ENCODE measurements around the gene VPREB1.

VPREB1 gene, protein sequence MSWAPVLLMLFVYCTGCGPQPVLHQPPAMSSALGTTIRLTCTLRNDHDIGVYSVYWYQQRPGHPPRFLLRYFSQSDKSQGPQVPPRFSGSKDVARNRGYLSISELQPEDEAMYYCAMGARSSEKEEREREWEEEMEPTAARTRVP

GRCh38 chr22:22244316-22245250 lies at the start of gene VPREB1:
TSS of gene VPREB1 (plus strand) at chr22:22244786. CDS start at chr22:22244814, 28 bp downstream.
- no peaks in the 10 kb centered on the region for H3K36me3 Mint-ChIP-seq (ENCODE audit: low read depth)
- no peak within 1 kb of the TSS for H3K27ac Mint-ChIP-seq
- H3K27me3 Mint-ChIP-seq: peaks cover 9% of the 10 kb centered on the region
- H3K4me1 Mint-ChIP-seq (ENCODE audit: low read depth): peaks cover 13% of the 10 kb centered on the region
- intact Hi-C loops (cut with micrococcal nuclease): no loop called here
- no peak within 1 kb of the TSS for H3K4me3 Mint-ChIP-seq
- H3K9me3 Mint-ChIP-seq: no peaks in the 10 kb centered on the region

- no peak overlapping the region for H3K4me3 Mint-ChIP-seq
- H3K27me3 Mint-ChIP-seq: peaks cover 38% of the 10 kb centered on the region
- H3K4me1 Mint-ChIP-seq (ENCODE audit: low read depth): no peaks in the 10 kb centered on the region
- H3K27ac Mint-ChIP-seq: no peak overlapping the region
- H3K36me3 Mint-ChIP-seq (ENCODE audit: low read depth): no peaks in the 10 kb centered on the region
- no peaks in the 10 kb centered on the region for H3K9me3 Mint-ChIP-seq
- intact Hi-C loops (cut with micrococcal nuclease): no loop called here
These were observed 49.7 kb upstream of the VPREB1 start for GRCh38 chr22:22194931-22195264.

DNA sequence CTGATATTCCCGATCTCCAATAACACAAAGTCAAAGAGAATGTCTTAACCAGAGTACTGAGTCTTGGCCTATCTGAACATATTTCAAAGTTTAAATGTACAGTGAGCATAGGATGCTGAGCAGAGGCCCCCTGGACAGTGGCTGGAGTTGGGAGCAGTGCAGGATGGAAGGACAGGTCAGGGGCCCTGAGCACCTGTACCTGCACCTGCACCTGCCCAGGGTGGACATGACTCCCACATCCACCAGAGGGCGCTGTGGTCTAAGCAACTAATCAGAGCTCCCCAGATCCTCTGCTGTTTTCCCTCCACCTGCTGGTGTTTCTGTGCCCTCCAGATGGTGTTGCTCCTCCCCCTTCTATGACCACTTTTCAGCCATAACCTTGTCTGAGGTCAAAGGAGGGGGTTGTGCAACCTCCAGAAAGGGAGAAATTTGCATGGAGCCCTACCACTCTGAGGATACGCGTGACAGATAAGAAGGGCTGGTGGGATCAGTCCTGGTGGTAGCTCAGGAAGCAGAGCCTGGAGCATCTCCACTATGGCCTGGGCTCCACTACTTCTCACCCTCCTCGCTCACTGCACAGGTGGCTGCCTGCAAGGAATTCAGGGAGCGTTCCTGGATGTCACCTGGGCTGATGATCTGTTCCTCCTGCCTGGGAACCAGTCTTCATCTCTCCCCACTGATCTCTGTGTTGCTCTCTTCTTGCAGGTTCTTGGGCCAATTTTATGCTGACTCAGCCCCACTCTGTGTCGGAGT lies 49.1 kb upstream of the VPREB1 start:
- Mint-ChIP-seq H3K4me1 (ENCODE audit: low read depth) (no peaks in the 10 kb centered on the region), H3K27me3 (peaks cover 34% of the 10 kb centered on the region), H3K4me3 (no peak overlapping the region), H3K9me3 (no peaks in the 10 kb centered on the region), H3K27ac (no peak overlapping the region), H3K36me3 (ENCODE audit: low read depth) (no peaks in the 10 kb centered on the region)
- intact Hi-C loops (cut with micrococcal nuclease): no loop called here

DNA sequence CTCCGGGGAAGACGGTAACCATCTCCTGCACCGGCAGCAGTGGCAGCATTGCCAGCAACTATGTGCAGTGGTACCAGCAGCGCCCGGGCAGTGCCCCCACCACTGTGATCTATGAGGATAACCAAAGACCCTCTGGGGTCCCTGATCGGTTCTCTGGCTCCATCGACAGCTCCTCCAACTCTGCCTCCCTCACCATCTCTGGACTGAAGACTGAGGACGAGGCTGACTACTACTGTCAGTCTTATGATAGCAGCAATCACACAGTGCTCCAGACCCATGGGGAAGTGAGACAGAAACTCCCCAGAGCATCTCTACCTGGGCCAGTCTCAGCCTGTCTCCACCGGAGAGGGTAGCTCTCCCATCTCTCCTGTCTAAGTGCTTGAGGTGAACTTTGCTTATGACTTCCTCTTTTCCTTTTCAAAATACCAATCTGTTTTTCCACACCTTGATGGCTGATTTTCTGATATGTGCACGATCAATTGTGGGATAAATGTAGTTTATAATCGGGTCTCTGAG lies 48.5 kb upstream of the VPREB1 start:
- intact Hi-C loops (cut with micrococcal nuclease): no loop called here
- H3K4me3 Mint-ChIP-seq: no peak overlapping the region
- no peaks in the 10 kb centered on the region for H3K9me3 Mint-ChIP-seq
- H3K36me3 Mint-ChIP-seq (ENCODE audit: low read depth): no peaks in the 10 kb centered on the region
- no peak overlapping the region for H3K27ac Mint-ChIP-seq
- H3K4me1 Mint-ChIP-seq (ENCODE audit: low read depth): no peaks in the 10 kb centered on the region
- H3K27me3 Mint-ChIP-seq: peaks cover 34% of the 10 kb centered on the region

- H3K4me3 Mint-ChIP-seq: no peak overlapping the region
- H3K9me3 Mint-ChIP-seq: no peaks in the 10 kb centered on the region
- no peaks in the 10 kb centered on the region for H3K36me3 Mint-ChIP-seq (ENCODE audit: low read depth)
- intact Hi-C loops (cut with micrococcal nuclease): no loop called here
- peaks cover 33% of the 10 kb centered on the region for H3K27me3 Mint-ChIP-seq
- H3K27ac Mint-ChIP-seq: no peak overlapping the region
- no peaks in the 10 kb centered on the region for H3K4me1 Mint-ChIP-seq (ENCODE audit: low read depth)
These were observed 47.6 kb upstream of the VPREB1 start for GRCh38 chr22:22196833-22197477.

DNA sequence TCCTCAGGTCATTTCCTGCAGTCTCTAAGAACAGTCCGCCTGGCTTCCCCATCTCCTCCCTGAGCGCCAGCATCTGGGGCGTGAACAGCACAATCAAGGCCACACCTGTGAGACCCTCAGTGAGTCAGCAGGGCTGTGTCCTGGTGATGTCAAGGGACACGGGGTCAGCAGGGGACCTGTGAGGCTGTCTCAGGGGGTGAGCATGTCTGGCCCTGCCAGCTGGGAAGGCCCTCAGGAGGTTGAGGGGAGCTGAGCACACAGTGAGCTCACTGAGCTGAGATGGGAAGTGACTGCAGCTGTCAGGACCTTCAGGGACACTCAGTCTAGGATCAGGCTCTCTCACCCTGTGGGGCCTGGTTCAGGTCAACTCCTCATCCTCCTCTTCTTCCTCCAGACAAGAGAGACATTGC lies 46.6 kb upstream of the VPREB1 start:
- Mint-ChIP-seq H3K4me1 (ENCODE audit: low read depth) (no peaks in the 10 kb centered on the region), H3K9me3 (no peaks in the 10 kb centered on the region), H3K36me3 (ENCODE audit: low read depth) (no peaks in the 10 kb centered on the region), H3K27me3 (peaks cover 34% of the 10 kb centered on the region), H3K27ac (no peak overlapping the region), H3K4me3 (no peak overlapping the region)
- intact Hi-C loops (cut with micrococcal nuclease): no loop called here

GRCh38 chr22:22198751-22199150 lies 45.8 kb upstream of the VPREB1 start:
- Mint-ChIP-seq H3K4me3 (no peak overlapping the region), H3K27ac (no peak overlapping the region), H3K36me3 (ENCODE audit: low read depth) (no peaks in the 10 kb centered on the region), H3K4me1 (ENCODE audit: low read depth) (no peaks in the 10 kb centered on the region), H3K27me3 (peaks cover 40% of the 10 kb centered on the region), H3K9me3 (no peaks in the 10 kb centered on the region)
- intact Hi-C loops (cut with micrococcal nuclease): no loop called here

DNA sequence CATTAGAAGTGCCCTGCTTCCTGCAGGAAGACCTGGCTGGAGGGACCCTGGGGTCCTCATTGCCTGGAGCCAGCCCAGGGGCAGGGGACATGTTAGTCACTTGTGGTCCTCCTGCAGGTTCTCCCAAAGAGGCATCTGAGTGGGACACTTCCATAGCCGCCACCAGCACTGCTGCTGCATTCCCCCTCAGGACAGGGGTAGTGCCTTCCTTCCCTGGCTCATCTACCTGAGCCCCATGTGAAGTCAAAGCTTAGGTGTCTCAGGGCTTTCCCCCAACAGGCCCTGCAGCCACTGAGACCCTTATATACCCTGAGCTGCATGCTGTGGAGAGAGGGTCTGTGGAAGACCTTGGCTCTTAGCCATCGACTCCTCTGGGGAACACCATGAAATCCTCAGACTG lies 45.0 kb upstream of the VPREB1 start:
- intact Hi-C loops (cut with micrococcal nuclease): no loop called here
- Mint-ChIP-seq H3K4me1 (ENCODE audit: low read depth) (no peaks in the 10 kb centered on the region), H3K27ac (no peak overlapping the region), H3K27me3 (peaks cover 44% of the 10 kb centered on the region), H3K36me3 (ENCODE audit: low read depth) (no peaks in the 10 kb centered on the region), H3K4me3 (no peak overlapping the region), H3K9me3 (no peaks in the 10 kb centered on the region)

DNA sequence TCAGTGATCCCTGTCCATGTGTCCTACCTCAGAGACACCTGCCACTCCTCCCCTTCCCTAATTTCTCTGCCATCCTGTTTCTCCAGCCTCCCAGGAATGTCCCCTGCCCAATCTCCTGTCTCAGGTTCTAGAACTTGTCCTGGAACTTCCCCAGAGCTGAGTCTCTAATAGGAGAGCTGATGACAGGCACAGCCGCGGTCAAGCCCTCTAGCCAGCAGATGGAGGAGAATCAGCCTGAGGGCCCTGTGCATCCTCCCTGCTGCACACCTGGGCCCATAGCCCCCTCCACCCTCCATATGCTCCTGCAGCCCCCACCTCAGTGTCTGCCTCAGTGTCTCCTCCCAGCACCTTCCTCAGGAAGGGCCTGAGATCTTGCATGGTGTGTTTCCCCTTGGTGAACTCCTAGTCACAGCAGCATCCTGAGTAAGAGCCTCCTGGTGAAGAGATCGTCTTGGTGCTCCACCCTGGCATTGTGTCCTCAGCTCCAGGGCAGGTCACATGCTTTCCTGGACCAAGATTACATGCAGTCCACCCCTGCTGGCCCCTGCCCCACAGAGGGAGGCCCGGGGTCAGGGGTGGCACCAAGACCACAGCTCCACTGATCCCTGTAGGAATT lies 43.9 kb upstream of the VPREB1 start:
- Mint-ChIP-seq H3K27ac (no peak overlapping the region), H3K4me1 (ENCODE audit: low read depth) (no peaks in the 10 kb centered on the region), H3K9me3 (no peaks in the 10 kb centered on the region), H3K27me3 (peaks cover 47% of the 10 kb centered on the region), H3K36me3 (ENCODE audit: low read depth) (no peaks in the 10 kb centered on the region), H3K4me3 (no peak overlapping the region)
- intact Hi-C loops (cut with micrococcal nuclease): no loop called here

GRCh38 chr22:22201185-22201929 lies 43.2 kb upstream of the VPREB1 start:
- intact Hi-C loops (cut with micrococcal nuclease): no loop called here
- H3K4me1 Mint-ChIP-seq (ENCODE audit: low read depth): no peaks in the 10 kb centered on the region
- no peak overlapping the region for H3K27ac Mint-ChIP-seq
- no peaks in the 10 kb centered on the region for H3K9me3 Mint-ChIP-seq
- H3K4me3 Mint-ChIP-seq: no peak overlapping the region
- peaks cover 47% of the 10 kb centered on the region for H3K27me3 Mint-ChIP-seq
- no peaks in the 10 kb centered on the region for H3K36me3 Mint-ChIP-seq (ENCODE audit: low read depth)

- Mint-ChIP-seq H3K36me3 (ENCODE audit: low read depth) (no peaks in the 10 kb centered on the region), H3K9me3 (no peaks in the 10 kb centered on the region), H3K27ac (no peak overlapping the region), H3K4me3 (no peak overlapping the region), H3K27me3 (peaks cover 50% of the 10 kb centered on the region), H3K4me1 (ENCODE audit: low read depth) (no peaks in the 10 kb centered on the region)
- intact Hi-C loops (cut with micrococcal nuclease): no loop called here
These were observed 42.6 kb upstream of the VPREB1 start for GRCh38 chr22:22201930-22202343.

DNA sequence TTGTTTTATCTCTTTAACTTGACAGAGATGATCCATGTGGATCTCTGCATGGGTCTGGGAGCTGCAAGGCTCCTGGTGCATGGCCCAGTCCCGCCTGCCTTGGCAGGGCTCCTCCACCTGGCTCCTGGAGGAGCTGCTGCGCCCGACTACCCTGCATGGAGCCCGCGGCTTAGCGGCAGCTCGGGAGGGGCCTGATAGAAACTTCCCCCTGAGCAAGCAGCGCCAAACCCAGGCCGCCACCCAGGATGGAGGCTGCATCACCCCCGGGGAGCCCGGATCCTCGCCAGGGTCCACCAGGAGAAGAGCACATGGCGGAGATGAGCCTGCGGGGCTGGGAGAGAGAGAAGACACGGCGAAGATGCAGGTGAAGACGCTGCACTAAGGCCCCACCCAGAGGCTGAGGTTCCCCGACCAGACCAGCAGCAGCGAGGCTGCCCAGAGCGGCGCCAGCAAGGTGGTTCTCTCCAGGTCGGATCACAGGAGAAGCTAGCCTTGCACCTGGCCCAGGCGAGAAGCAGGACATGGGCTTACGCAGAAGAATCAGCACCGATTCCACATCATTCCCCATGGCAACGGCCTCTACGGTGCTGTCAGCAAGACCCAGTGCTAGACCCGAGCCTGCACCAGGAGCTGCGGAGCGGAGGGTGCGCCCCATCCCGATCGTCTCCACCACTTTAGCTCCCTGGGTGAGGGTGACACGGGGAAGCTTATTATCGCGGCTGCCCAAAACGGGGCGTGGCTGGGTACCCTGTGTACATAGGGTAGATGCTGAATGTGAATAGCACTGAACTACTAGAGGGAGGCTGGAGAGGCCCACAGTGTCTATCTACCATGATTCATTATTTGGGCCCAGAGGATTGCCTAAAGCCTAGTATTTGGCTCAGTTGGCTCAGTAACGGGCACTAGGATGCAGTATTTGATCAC lies 41.3 kb upstream of the VPREB1 start:
- intact Hi-C loops (cut with micrococcal nuclease): no loop called here
- Mint-ChIP-seq H3K27me3 (peaks cover 51% of the 10 kb centered on the region), H3K36me3 (ENCODE audit: low read depth) (no peaks in the 10 kb centered on the region), H3K9me3 (no peaks in the 10 kb centered on the region), H3K4me3 (no peak overlapping the region), H3K27ac (no peak overlapping the region), H3K4me1 (ENCODE audit: low read depth) (no peaks in the 10 kb centered on the region)

Data from dendritic cell treated with granulocyte-macrophage colony-stimulating factor and Interleukin-4, amounts not matched to agents 40 ng/mL and 50 ng/mL, for 4 days (primary cell).